Measurements from ENCODE around the gene PRDM11. TPM values are rescaled to one million over a fixed set of nuclear protein-coding genes. Genes with fewer than 3 reads are reported as not detected.
A peak's percentile ranks its signal among the peaks of the same experiment; 100 is the strongest.

Gene PRDM11
- total and polyA plus RNA-seq, 4 donors: 3.7 to 35.1 (median 14.1) TPM

GRCh38 chr11:45157247-45158209, 11.1 kb downstream of the PRDM11 start:
- H3K27me3 ChIP-seq (ENCODE audit: control insufficient read depth in 3 of 3, insufficient read depth in 3 of 3, low read length in 2 of 3): no peaks in the 10 kb centered on the region
- H3K9ac ChIP-seq (ENCODE audit: insufficient read depth in 1 of 2, low read length in 2 of 2): peak overlapping the region in 1 of 2 donors; percentile 72
- TF ChIP-seq CTCF (IDR thresholded peaks at IDR 0.05; ENCODE audit: control extremely low read depth, extremely low read depth): no peak
- no peak for DNase-seq
- no peaks in the 10 kb centered on the region for H3K9me3 ChIP-seq (ENCODE audit: control insufficient read depth in 4 of 4, insufficient read depth in 3 of 4, low read length in 3 of 4)
- H3K4me3 ChIP-seq: no peak overlapping the region
- H3K4me1 ChIP-seq (ENCODE audit: control insufficient read depth in 5 of 5, insufficient read depth in 5 of 5, low read length in 5 of 5): peaks cover 0 to 75% (median 48%) of the 10 kb centered on the region in 5 donors
- peak overlapping the region; percentile 49 to 50 for H3K27ac ChIP-seq (ENCODE audit: low read depth in 1 of 2, low read length in 1 of 2)
- H3K36me3 ChIP-seq (ENCODE audit: control insufficient read depth in 4 of 4, insufficient read depth in 4 of 4, low read length in 4 of 4): peaks cover 0 to 3% (median 0%) of the 10 kb centered on the region in 4 donors
- 84% methylated on average over 20 of the region's 20 CpGs for whole genome bisulfite sequencing, 2 donors
- ATAC-seq (ENCODE audit: insufficient read depth, low FRiP score): no peak

GRCh38 chr11:45158210-45158731, 11.8 kb downstream of the PRDM11 start:
- peaks cover 0 to 3% (median 0%) of the 10 kb centered on the region in 4 donors for H3K36me3 ChIP-seq (ENCODE audit: control insufficient read depth in 4 of 4, insufficient read depth in 4 of 4, low read length in 4 of 4)
- DNase-seq (peak; percentile 84 to 91 (median 87)), ATAC-seq (ENCODE audit: insufficient read depth, low FRiP score) (no peak)
- H3K9ac ChIP-seq (ENCODE audit: insufficient read depth in 1 of 2, low read length in 2 of 2): peak overlapping the region in 1 of 2 donors; percentile 72
- peak overlapping the region; percentile 49 to 50 for H3K27ac ChIP-seq (ENCODE audit: low read depth in 1 of 2, low read length in 1 of 2)
- peaks cover 0 to 75% (median 48%) of the 10 kb centered on the region in 5 donors for H3K4me1 ChIP-seq (ENCODE audit: control insufficient read depth in 5 of 5, insufficient read depth in 5 of 5, low read length in 5 of 5)
- no peaks in the 10 kb centered on the region for H3K9me3 ChIP-seq (ENCODE audit: control insufficient read depth in 4 of 4, insufficient read depth in 3 of 4, low read length in 3 of 4)
- WGBS, 2 donors: 49 to 50% methylated on average over 8 of the region's 8 CpGs
- no peaks in the 10 kb centered on the region for H3K27me3 ChIP-seq (ENCODE audit: control insufficient read depth in 3 of 3, insufficient read depth in 3 of 3, low read length in 2 of 3)
- no peak overlapping the region for H3K4me3 ChIP-seq
- no peak for TF ChIP-seq CTCF (IDR thresholded peaks at IDR 0.05; ENCODE audit: control extremely low read depth, extremely low read depth)

- TF ChIP-seq CTCF (IDR thresholded peaks at IDR 0.05; ENCODE audit: control extremely low read depth, extremely low read depth): no peak
- ATAC-seq (ENCODE audit: insufficient read depth, low FRiP score): no peak
- H3K9ac ChIP-seq (ENCODE audit: insufficient read depth in 1 of 2, low read length in 2 of 2): peak overlapping the region in 1 of 2 donors; percentile 11
- no peaks in the 10 kb centered on the region for H3K27me3 ChIP-seq (ENCODE audit: control insufficient read depth in 3 of 3, insufficient read depth in 3 of 3, low read length in 2 of 3)
- no peak for DNase-seq
- peak overlapping the region; percentile 49 to 50 for H3K27ac ChIP-seq (ENCODE audit: low read depth in 1 of 2, low read length in 1 of 2)
- H3K9me3 ChIP-seq (ENCODE audit: control insufficient read depth in 4 of 4, insufficient read depth in 3 of 4, low read length in 3 of 4): no peaks in the 10 kb centered on the region
- peaks cover 0 to 3% (median 0%) of the 10 kb centered on the region in 4 donors for H3K36me3 ChIP-seq (ENCODE audit: control insufficient read depth in 4 of 4, insufficient read depth in 4 of 4, low read length in 4 of 4)
- peaks cover 2 to 72% (median 48%) of the 10 kb centered on the region in 5 donors for H3K4me1 ChIP-seq (ENCODE audit: control insufficient read depth in 5 of 5, insufficient read depth in 5 of 5, low read length in 5 of 5)
- no peak overlapping the region for H3K4me3 ChIP-seq
- 68 to 72% methylated on average over 13 of the region's 13 CpGs for WGBS, 2 donors
Measured at GRCh38 chr11:45158891-45159605, 12.6 kb downstream of the PRDM11 start.
